ENCODE results near the gene GRAMD4. TPM values are rescaled to one million over a fixed set of nuclear protein-coding genes. Genes with fewer than 3 reads are reported as not detected.

Gene GRAMD4
- total RNA-seq, 1 donor, result 11.7 TPM

GRCh38 chr22:46598224-46598623, 22.0 kb upstream of the GRAMD4 start:
- no peak for TF ChIP-seq CTCF (IDR thresholded peaks at IDR 0.05; ENCODE audit: insufficient read depth, low read length)
- no peak for DNase-seq (ENCODE audit: low read depth)
- no peak overlapping the region for H3K4me3 ChIP-seq (ENCODE audit: low read depth, low read length)

- no peak for TF ChIP-seq CTCF (IDR thresholded peaks at IDR 0.05; ENCODE audit: insufficient read depth, low read length)
- H3K4me3 ChIP-seq (ENCODE audit: low read depth, low read length), result no peak overlapping the region
- DNase-seq (ENCODE audit: low read depth), result no peak
Measured at GRCh38 chr22:46598737-46599424, 21.3 kb upstream of the GRAMD4 start.

GRCh38 chr22:46600273-46600796, 19.9 kb upstream of the GRAMD4 start:
- TF ChIP-seq CTCF (IDR thresholded peaks at IDR 0.05; ENCODE audit: insufficient read depth, low read length), result no peak
- H3K4me3 ChIP-seq (ENCODE audit: low read depth, low read length), result no peak overlapping the region
- no peak for DNase-seq (ENCODE audit: low read depth)

GRCh38 chr22:46602025-46602424, 18.2 kb upstream of the GRAMD4 start:
- no peak for DNase-seq (ENCODE audit: low read depth)
- no peak for TF ChIP-seq CTCF (IDR thresholded peaks at IDR 0.05; ENCODE audit: insufficient read depth, low read length)
- H3K4me3 ChIP-seq (ENCODE audit: low read depth, low read length), result no peak overlapping the region

GRCh38 chr22:46604306-46604690, 15.9 kb upstream of the GRAMD4 start:
- TF ChIP-seq CTCF (IDR thresholded peaks at IDR 0.05; ENCODE audit: insufficient read depth, low read length), result no peak
- DNase-seq (ENCODE audit: low read depth), result no peak
- no peak overlapping the region for H3K4me3 ChIP-seq (ENCODE audit: low read depth, low read length)

- no peak for DNase-seq (ENCODE audit: low read depth)
- H3K4me3 ChIP-seq (ENCODE audit: low read depth, low read length), result no peak overlapping the region
- TF ChIP-seq CTCF (IDR thresholded peaks at IDR 0.05; ENCODE audit: insufficient read depth, low read length), result no peak
Measured at GRCh38 chr22:46605117-46605516, 15.1 kb upstream of the GRAMD4 start.

- no peak for TF ChIP-seq CTCF (IDR thresholded peaks at IDR 0.05; ENCODE audit: insufficient read depth, low read length)
- DNase-seq (ENCODE audit: low read depth), result no peak
- H3K4me3 ChIP-seq (ENCODE audit: low read depth, low read length), result no peak overlapping the region
Measured at GRCh38 chr22:46606886-46607285, 13.3 kb upstream of the GRAMD4 start.
